K562 (cell line): ENCODE results near the gene SNAI1. TPM values are rescaled to one million over a fixed set of nuclear protein-coding genes. Genes with fewer than 3 reads are reported as not detected.

ENCODE experiments used
- BRF1 ChIP-seq: IDR thresholded peaks from 3 replicates; pipeline ENCODE4 v1.6.1; 2011; ENCODE audit warnings: borderline replicate concordance, mild to moderate bottlenecking; ENCODE audit not compliant: insufficient read length; ENCODE audit errors: extremely low read depth
- BRF2 ChIP-seq: IDR thresholded peaks from 3 replicates; pipeline ENCODE4 v1.6.1; 2011; ENCODE audit warnings: borderline replicate concordance, mild to moderate bottlenecking; ENCODE audit not compliant: insufficient read length, insufficient read depth
- CBFA2T3 ChIP-seq: fragments of 450-650 bp; IDR thresholded peaks from 2 replicates; pipeline ENCODE4 v1.6.1; 2017
- CBFB ChIP-seq: sonication (generic); formaldehyde crosslinking; IDR thresholded peaks from 2 replicates; pipeline ENCODE4 v1.4.0; 2020; ENCODE audit warnings: mild to moderate bottlenecking, missing genetic modification reagents
- CBX3 ChIP-seq, 2 experiments: IDR thresholded peaks; 1 replicate in 1 of 2; 2 replicates in 1 of 2; pipeline ENCODE4 v1.6.1; 2012; ENCODE audit warnings: inconsistent platforms in 2 of 2, low read length in 2 of 2, borderline replicate concordance in 1 of 2, control low read depth in 1 of 2
- CHAMP1 ChIP-seq: fragments of 450-650 bp; IDR thresholded peaks from 2 replicates; pipeline ENCODE4 v1.6.1; 2016; ENCODE audit warnings: mild to moderate bottlenecking
- CXXC5 ChIP-seq: fragments of 250-450 bp; sonication (Bioruptor Pico); IDR thresholded peaks from 2 replicates; pipeline ENCODE4 v1.8.0; 2022; ENCODE audit warnings: inconsistent platforms, mild to moderate bottlenecking, moderate library complexity
- ELF2 ChIP-seq: fragments of 250-450 bp; sonication (Bioruptor Pico); IDR thresholded peaks from 2 replicates; pipeline ENCODE4 v1.5.0; 2021; ENCODE audit warnings: mild to moderate bottlenecking
- HDAC3 ChIP-seq: fragments of 450-650 bp; IDR thresholded peaks from 2 replicates; pipeline ENCODE4 v1.6.1; 2018; ENCODE audit warnings: borderline replicate concordance, mild to moderate bottlenecking, moderate library complexity; ENCODE audit not compliant: partially characterized antibody
- HNRNPH1 ChIP-seq: fragments of 200-400 bp; formaldehyde crosslinking; optimal IDR thresholded peaks from 2 replicates; pipeline ENCODE3; 2017; ENCODE audit warnings: low read depth, mild to moderate bottlenecking, low read length, moderate library complexity
- IRF1 ChIP-seq: sonication (generic); formaldehyde crosslinking; IDR thresholded peaks from 2 replicates; pipeline ENCODE4 v1.8.0; 2022; ENCODE audit warnings: missing genetic modification reagents, mild to moderate bottlenecking, borderline replicate concordance
- POLR2AphosphoS5 ChIP-seq: IDR thresholded peaks from 2 replicates; pipeline ENCODE4 v1.6.1; 2011; ENCODE audit warnings: mild to moderate bottlenecking, low read depth, low read length, moderate library complexity; ENCODE audit not compliant: control insufficient read depth, insufficient read depth
- RBM17 ChIP-seq: fragments of 200-400 bp; formaldehyde crosslinking; IDR thresholded peaks from 2 replicates; pipeline ENCODE4 v1.6.1; 2017; ENCODE audit warnings: low read depth, mild to moderate bottlenecking, low read length, borderline replicate concordance
- SAFB ChIP-seq: fragments of 200-400 bp; formaldehyde crosslinking; IDR thresholded peaks from 2 replicates; pipeline ENCODE4 v1.6.1; 2017; ENCODE audit warnings: low read depth, low read length, borderline replicate concordance
- SOX6 ChIP-seq: fragments of 450-650 bp; IDR thresholded peaks from 2 replicates; pipeline ENCODE4 v1.6.1; 2014; ENCODE audit warnings: mild to moderate bottlenecking
- TCF15 ChIP-seq: fragments of 250-450 bp; sonication (Bioruptor Pico); IDR thresholded peaks from 2 replicates; pipeline ENCODE4 v1.8.0; 2022; ENCODE audit warnings: moderate library complexity, mild to moderate bottlenecking, inconsistent platforms
- ZBTB49 ChIP-seq: sonication (generic); formaldehyde crosslinking; IDR thresholded peaks from 2 replicates; pipeline ENCODE4 v1.8.0; 2022; ENCODE audit warnings: missing genetic modification reagents, mild to moderate bottlenecking, borderline replicate concordance
- ZC3H8 ChIP-seq: fragments of 450-650 bp; IDR thresholded peaks from 2 replicates; pipeline ENCODE4 v1.6.1; 2017
- ZKSCAN3 ChIP-seq: fragments of 250-450 bp; sonication (Bioruptor Pico); IDR thresholded peaks from 2 replicates; pipeline ENCODE4 v1.4.0; 2020
- ZNF57 ChIP-seq: fragments of 450-650 bp; formaldehyde crosslinking; IDR thresholded peaks from 2 replicates; pipeline ENCODE4 v1.4.0; 2020; ENCODE audit warnings: mild to moderate bottlenecking, moderate library complexity
- ZNF696 ChIP-seq: fragments of 250-450 bp; sonication (Bioruptor Pico); conservative IDR thresholded peaks from 2 replicates; pipeline ENCODE4 v1.4.0; 2020; ENCODE audit warnings: mild to moderate bottlenecking, moderate library complexity
- polyA plus RNA-seq, 8 experiments: library from polyadenylated mRNA; depleted of rRNA in 4 of 8; stranded (reverse) in 5 of 8; unstranded in 3 of 8; fragments of >200 nt; fragmentation: Nextera tagmentation in 2 of 8; fragmentation: Illumina TruSeq in 1 of 8; extraction: Ambion mirVana in 2 of 8; extraction: Trizol in 1 of 8; gene quantifications; 2 replicates each; pipeline versions ENCODE4 v1.2.1 to v1.2.3, GENCODE V29; 2011 to 2014; ENCODE audit warnings: inconsistent platforms in 1 of 8, missing spikeins in 1 of 8
- total RNA-seq, 7 experiments: library from RNA; depleted of rRNA in 6 of 7; stranded (reverse); fragments of >200 nt in 6 of 7; fragmentation: Illumina TruSeq in 2 of 7; extraction: Trizol in 2 of 7; gene quantifications; 2 replicates each; pipeline versions ENCODE4 v1.2.1 to v1.2.3, GENCODE V29; 2011 to 2021; ENCODE audit warnings: low replicate concordance in 1 of 7

SNAI1 gene
- total and polyA plus RNA-seq, 9 of the 15 experiments (the other 6 are each of a cell fraction or from before 2014, with no cell fraction given) = 0.32 to 11.6 (median 2.0) TPM

- TF ChIP-seq CHAMP1 (no peak), ZC3H8 (no peak), ZBTB49 (no peak), SAFB (no peak), SOX6 (0 out of 2 replicates have a peak, but pooled peaks have one; percentile 40), CBX3 (IDR thresholded peaks at IDR 0.05; ENCODE audit: borderline replicate concordance in 1 of 2, low read length in 2 of 2) (no peak), CBFA2T3 (no peak), HDAC3 (no peak), IRF1 (CRISPR knock-in tag) (no peak), BRF2 (no peak), ZNF57 (CRISPR knock-in tag) (no peak), ELF2 (CRISPR knock-in tag) (no peak), BRF1 (no peak), RBM17 (no peak), ZNF696 (no peak), CXXC5 (CRISPR knock-in tag) (peak; percentile 63; the same call in 1 of the 2 replicates), CBFB (no peak), HNRNPH1 (no peak), TCF15 (CRISPR knock-in tag) (no peak), ZKSCAN3 (no peak), POLR2AphosphoS5 (no peak; the same call in 1 of the 2 replicates)
Observed at GRCh38 chr20:49989234-49990065, 6.7 kb downstream of the SNAI1 start (continued).
